ENCODE results near the gene TEX13C. TPM values are rescaled to one million over a fixed set of nuclear protein-coding genes. Genes with fewer than 3 reads are reported as not detected.

Gene TEX13C
- total RNA-seq: not detected in 2 replicates

DNA sequence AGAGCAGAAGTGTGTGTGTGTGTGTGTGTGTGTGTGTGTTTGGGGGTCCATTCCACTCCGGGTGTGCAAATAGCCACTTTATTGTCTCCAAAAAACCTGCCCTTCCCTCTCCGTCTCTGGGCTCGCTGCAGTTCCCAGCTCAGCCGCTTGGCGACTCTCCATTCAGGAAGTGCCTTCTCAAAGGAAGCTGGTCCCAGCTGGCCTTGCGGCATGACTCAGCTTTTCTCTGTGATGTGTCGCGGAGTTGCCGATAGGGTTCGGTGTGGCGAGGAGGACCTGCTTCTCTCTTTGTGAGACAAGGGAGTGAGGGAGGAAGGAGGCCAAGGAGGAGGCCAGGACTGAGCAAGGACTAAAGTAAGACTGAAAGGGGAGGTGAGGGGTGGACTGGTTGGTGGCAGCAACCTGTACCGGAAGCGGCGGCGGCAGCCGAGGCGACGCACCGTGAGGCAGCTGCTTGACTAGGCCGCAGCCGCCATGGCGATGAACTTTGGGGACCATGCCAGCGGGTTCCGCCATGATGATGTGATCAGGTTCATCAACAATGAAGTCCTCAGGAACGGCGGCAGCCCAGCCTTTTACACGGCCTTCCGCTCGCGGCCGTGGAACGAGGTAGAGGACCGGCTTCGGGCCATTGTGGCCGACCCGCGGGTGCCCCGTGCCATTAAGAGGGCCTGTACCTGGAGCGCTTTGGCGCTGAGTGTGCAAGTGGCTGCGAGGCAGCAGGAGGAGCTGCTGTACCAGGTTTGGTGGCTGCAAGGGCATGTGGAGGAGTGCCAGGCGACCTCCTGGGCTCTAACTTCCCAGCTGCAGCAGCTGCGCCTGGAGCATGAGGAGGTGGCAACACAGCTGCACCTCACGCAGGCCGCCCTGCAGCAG lies at the start of gene TEX13C:
Gene TEX13C (plus strand): TSS at position 226 of the 876 bp plus-strand sequence. CDS start 249 bp downstream, at position 475.

Measured in pericardium fibroblast (primary cell).